Measurements from ENCODE around the gene TMEM200A.
A peak's percentile ranks its signal among the peaks of the same experiment; 100 is the strongest.
"Not testable (repeated sequence)": the region's sequence is repeated elsewhere in the genome, so short reads cannot be mapped to it uniquely, and the experiment has no call there.

The TMEM200A gene

GRCh38 chr6:130365166-130366106 is at the start of gene TMEM200A:
Gene TMEM200A (plus strand): TSS chr6:130366017. CDS start chr6:130440423, 74,406 bp downstream.
- FAIRE-seq: peak; percentile 71
- DNase-seq (ENCODE audit: insufficient read length, low spot score): peak; percentile 40

- DNase-seq (ENCODE audit: insufficient read length, low spot score) (no peak), FAIRE-seq (no peak)
Measured at GRCh38 chr6:130320908-130321307, 44.9 kb upstream of the TMEM200A start.

GRCh38 chr6:130322673-130323268 is 43.0 kb upstream of the TMEM200A start:
- FAIRE-seq: peak; percentile 96
- peak; percentile 10 for DNase-seq (ENCODE audit: insufficient read length, low spot score)

DNA sequence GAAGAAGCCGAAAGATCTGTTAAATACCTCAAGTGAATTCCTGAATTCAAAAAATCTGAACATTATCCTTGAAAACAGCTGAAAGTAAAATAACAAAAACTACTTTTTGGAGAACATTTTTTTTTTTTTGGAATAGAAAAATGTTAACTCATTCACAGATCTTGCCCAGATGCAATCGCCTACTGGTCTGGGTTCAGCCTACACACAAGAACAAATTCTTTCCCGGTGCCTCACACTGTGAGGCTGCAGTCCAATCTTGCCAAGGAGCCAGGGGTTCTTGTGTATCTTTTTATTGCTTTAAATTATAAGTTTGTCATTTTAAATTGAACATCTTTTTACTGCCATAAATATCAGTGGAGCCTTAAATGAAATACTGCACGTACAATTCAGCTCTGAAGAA is 41.2 kb upstream of the TMEM200A start:
- no peak for FAIRE-seq
- DNase-seq (ENCODE audit: insufficient read length, low spot score): no peak

GRCh38 chr6:130326496-130326895 is 39.3 kb upstream of the TMEM200A start:
- DNase-seq (ENCODE audit: insufficient read length, low spot score) (no peak), FAIRE-seq (no peak)

DNA sequence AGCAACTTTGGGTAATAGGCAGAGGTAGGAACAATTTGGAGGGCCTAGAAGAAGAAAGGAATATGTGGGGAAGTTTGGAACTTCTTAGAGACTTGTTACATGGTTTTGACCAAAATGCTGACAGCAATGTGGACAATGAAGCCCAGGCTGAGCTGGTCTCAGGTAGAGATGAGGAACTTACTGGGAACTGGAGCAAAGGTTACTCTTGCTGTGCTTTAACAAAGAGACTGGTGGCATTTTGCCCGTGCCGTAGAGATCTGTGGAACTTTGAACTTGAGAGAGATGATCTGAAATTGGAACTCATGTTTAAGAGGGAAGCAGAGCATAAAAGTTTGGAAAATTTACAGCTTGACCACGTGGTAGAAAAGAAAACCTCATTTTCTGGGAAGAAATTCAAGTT is 28.3 kb upstream of the TMEM200A start:
- FAIRE-seq (no peak), DNase-seq (ENCODE audit: insufficient read length, low spot score) (no peak)

GRCh38 chr6:130346324-130346723 is 19.5 kb upstream of the TMEM200A start:
- not testable (repeated sequence) for FAIRE-seq; DNase-seq (ENCODE audit: insufficient read length, low spot score)

DNA sequence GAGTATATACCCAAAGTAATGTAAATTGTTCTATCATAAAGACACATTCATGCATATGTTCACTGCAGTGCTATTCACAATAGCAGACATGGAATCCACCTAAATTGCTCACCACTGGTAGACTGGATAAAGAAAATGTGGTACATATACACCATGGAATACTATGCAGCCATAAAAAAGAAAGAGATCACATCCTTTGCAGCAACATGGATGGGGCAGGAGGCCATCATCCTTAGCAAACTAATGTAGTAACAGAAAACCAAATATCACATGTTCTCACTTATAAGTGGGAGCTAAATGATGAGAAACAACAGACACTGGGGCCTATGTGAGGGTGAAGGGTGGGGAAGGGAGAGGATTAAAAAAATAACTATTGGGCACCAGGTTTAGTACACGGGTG is 11.5 kb upstream of the TMEM200A start:
- FAIRE-seq (no peak), DNase-seq (ENCODE audit: insufficient read length, low spot score) (no peak)

DNA sequence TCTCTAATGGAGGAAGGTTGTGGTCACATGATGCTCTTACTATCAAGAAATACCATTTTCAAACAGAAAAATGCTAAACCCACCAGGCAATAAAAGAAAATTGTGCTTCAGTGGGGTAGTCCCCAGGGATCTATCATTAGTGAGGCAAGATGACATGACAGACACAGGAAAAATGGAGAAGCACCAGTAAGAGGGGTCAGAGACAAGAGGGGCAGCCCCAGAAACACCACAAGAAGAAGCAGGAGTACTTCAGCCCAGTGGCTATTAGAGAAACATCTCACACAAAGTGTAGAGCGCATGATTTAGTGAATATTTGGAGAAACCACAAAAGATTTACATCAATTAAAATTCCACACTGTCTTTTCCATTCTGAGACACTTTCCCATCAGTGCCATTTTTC is 10.2 kb upstream of the TMEM200A start:
- FAIRE-seq (no peak), DNase-seq (ENCODE audit: insufficient read length, low spot score) (no peak)

- no peak for DNase-seq (ENCODE audit: insufficient read length, low spot score)
- FAIRE-seq: no peak
Measured at GRCh38 chr6:130357436-130357835, 8.4 kb upstream of the TMEM200A start.

GRCh38 chr6:130359736-130360135 is 6.1 kb upstream of the TMEM200A start:
- DNase-seq (ENCODE audit: insufficient read length, low spot score) (no peak), FAIRE-seq (no peak)

DNA sequence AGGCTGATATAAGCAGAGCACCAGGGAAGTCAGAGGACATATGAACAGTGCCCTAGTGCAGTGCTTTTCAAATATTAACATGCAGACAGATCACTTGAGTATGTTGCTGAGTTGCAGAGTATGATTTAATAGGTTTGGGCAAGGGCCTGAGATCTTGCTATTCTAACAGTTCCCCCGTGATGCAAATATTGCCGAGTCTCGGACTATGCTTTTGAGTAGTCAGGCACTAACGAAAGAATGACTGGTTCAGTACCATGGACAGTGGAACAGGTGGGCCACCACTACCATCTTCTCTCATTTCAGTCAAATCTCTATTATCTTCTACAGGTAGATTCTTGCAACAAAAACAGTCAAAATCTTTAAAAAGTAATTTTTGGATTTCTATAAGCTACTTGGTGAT is 3.7 kb upstream of the TMEM200A start:
- no peak for FAIRE-seq
- no peak for DNase-seq (ENCODE audit: insufficient read length, low spot score)

- DNase-seq (ENCODE audit: insufficient read length, low spot score) (no peak), FAIRE-seq (no peak)
Measured at GRCh38 chr6:130364224-130364780, 1.5 kb upstream of the TMEM200A start.

- no peak for DNase-seq (ENCODE audit: insufficient read length, low spot score)
- FAIRE-seq: peak; percentile 40
Measured at GRCh38 chr6:130366107-130367005, 539 bp downstream of the TMEM200A start.

GRCh38 chr6:130367767-130368166 is 1.9 kb downstream of the TMEM200A start:
- FAIRE-seq: peak; percentile 78
- no peak for DNase-seq (ENCODE audit: insufficient read length, low spot score)

DNA sequence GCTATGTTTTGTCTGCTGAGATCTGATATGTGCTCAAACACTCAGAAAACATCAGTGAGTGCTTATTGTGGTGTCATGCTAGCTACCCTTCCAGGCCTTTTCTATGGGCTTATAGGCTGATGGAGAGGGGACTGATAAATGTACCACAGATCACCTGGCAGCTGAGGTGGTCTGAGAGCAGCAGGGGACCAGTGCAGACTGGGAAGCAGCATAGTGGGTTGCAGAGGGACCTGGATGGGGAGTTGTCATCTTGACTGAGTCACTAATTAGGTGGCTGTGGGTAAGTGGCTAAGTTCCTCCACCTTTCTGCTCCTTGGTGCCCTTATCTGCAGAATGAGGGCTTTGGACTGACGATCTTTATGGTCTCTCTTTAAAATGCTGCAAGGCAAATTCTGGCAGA is 2.8 kb downstream of the TMEM200A start:
- no peak for FAIRE-seq

GRCh38 chr6:130369831-130370230 is 4.0 kb downstream of the TMEM200A start:
- DNase-seq (ENCODE audit: insufficient read length, low spot score) (no peak), FAIRE-seq (peak; percentile 69)

More for the DNA sequence above, 2.8 kb downstream of the TMEM200A start:
- no peak for DNase-seq (ENCODE audit: insufficient read length, low spot score)

GRCh38 chr6:130371921-130372420 is 6.2 kb downstream of the TMEM200A start:
- DNase-seq (ENCODE audit: insufficient read length, low spot score) (no peak), FAIRE-seq (no peak)

DNA sequence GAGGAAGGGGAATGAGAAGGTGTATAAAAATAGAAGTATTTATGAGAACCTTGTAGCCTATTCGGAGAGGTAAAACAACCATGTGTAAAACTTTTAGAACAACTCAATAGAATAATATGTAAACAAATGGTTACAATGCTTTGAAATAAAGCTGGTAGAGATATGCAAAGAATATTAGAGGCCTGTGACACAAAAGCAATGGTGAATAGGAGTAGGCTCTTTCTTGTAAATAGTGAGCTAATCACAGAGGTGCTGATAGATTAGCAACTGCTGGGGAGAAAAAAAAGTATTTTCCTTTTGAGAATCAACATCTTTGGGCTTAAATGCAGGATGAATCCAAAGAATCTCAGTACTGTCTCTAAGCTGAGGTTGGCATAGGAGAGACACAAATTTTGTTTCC is 7.0 kb downstream of the TMEM200A start:
- DNase-seq (ENCODE audit: insufficient read length, low spot score): no peak
- FAIRE-seq: no peak

DNA sequence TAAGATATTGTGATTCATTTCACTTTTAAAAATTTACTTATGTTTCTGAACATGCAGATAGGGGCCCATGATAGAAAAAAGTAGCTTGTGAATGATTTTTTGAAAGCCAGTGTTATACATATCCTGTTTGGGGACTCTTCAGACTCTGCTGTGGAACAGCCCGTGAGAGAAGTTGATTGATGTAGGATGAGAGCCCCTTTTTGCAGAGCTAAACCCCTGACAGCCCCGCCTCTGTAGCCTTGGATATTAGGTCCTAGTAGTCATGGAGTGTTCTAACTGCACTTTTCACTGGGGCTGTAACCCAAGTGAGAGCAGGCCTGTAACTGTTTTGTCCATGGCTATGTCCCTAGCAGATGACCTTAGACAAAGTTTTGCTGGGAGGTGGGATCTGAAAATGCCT is 8.2 kb downstream of the TMEM200A start:
- FAIRE-seq (no peak), DNase-seq (ENCODE audit: insufficient read length, low spot score) (no peak)
